ENCODE data around the gene SACM1L.
A peak's percentile ranks its signal among the peaks of the same experiment; 100 is the strongest.

The SACM1L gene, protein sequence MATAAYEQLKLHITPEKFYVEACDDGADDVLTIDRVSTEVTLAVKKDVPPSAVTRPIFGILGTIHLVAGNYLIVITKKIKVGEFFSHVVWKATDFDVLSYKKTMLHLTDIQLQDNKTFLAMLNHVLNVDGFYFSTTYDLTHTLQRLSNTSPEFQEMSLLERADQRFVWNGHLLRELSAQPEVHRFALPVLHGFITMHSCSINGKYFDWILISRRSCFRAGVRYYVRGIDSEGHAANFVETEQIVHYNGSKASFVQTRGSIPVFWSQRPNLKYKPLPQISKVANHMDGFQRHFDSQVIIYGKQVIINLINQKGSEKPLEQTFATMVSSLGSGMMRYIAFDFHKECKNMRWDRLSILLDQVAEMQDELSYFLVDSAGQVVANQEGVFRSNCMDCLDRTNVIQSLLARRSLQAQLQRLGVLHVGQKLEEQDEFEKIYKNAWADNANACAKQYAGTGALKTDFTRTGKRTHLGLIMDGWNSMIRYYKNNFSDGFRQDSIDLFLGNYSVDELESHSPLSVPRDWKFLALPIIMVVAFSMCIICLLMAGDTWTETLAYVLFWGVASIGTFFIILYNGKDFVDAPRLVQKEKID

DNA sequence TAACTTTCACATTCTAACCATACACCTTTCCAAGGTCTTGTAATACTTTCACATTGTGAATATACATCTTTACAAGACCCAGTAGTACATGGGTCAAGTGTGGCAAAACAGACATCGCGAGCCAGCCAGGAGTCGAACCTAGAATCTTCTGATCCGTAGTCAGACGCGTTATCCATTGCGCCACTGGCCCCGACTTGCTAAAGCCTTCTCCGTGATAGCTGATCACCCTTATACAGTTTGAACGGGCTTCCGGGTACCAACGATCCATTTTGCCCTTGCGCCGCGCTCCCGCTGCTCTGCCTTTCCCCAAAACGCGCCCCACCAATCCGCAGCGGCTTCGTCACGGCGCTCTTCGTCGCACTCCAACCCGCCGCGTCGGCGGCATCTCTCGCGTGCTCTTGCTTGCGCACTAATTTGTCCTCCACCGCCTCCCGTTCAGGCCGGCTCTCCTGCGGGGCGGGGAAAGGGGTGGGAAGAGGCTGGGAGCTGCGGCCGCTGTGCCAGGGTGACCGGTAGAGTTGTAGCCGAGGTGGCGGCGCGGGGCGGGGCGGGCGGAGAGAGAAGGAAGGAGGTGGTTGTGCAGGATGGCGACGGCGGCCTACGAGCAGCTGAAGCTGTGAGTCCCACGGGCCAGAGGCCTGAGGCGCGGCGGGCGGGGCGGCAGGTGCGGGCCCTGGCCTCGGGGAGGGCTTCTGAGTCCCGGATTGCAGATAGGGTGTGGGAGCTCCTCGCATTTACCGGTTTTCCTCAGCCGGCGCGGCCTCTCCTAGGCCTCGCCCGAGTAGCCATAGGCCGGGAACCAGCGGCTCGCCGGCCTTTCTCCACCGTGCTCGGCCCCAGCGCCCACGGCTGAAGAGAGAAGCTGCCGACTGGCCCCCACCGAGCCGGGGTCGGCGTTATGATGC lies at the start of gene SACM1L:
Gene SACM1L, plus strand, starts transcription at position 515 of the 905 bp plus-strand sequence. Its CDS starts 70 bp downstream, at position 585.
- peak; percentile 97 for DNase-seq (ENCODE audit: low read depth)

DNA sequence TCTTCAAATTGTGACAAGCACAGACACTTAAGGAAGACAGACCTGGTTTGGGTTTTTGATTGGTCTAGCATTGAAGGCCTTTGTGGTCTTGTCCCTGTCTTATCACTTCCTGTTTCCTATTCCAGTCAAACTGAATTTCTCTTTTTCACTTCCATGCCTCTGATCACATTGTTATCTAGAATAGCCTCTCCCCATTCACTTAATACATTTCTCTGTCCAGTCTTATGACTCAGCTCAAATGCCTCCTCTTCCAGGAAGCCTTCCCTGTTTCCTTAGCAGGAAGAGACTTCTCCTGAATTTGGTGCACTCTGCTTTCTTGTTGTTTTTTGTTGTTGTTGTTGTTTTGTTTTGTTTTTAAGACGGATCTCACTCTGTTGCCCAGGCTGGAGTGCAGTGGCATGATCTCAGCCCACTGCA lies 49.1 kb upstream of the SACM1L start:
- no peak for DNase-seq (ENCODE audit: low read depth)

DNA sequence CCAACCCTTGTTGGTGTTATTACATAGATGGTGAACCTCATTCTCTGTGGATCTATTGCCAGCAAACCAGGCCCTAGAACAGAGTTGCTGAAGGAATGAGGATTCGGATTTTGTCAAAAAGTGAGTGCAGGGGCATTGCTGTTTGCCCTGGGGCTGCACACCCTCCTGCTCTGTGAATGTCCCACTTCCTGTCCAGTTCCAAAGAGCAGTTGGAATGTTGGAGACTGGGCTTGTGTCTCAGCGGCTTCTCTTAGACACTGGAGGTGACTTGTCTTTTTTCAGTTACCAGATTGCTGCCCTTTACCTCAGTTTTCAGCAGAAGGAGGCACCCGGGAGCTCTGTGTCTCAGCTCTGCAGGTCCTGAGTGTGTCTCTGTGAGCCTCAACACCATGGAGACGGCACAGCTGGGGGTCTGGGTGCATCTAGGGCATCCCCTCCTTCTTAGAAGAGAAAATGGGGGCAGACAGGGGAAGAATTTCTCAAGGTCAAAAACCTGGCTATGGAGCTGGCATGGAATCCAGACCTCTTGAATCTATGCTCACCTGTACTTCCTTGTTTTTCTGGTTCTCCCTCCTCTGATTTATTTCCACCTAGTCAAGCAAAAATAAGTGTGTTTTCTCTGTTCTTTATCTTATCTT lies 48.4 kb upstream of the SACM1L start:
- no peak for DNase-seq (ENCODE audit: low read depth)

DNA sequence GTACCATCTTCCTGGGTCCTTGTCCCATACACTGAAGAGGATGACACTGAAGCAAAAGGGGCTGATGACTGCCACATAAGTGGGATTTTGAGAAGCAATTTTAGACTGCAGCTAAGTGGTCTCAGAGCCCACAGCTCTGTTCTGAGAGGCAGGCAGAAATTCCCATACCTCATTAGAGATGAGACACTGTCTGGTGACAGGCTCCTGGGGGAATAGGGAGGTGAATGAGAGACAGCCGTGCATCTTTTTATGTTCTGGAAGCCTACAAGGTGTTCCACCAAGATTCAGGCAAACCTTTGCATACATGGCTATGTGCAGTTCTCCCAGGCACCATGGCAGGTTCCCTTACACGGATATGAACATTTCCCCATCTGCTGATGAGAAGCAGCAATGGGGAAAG lies 47.4 kb upstream of the SACM1L start:
- no peak for DNase-seq (ENCODE audit: low read depth)

DNA sequence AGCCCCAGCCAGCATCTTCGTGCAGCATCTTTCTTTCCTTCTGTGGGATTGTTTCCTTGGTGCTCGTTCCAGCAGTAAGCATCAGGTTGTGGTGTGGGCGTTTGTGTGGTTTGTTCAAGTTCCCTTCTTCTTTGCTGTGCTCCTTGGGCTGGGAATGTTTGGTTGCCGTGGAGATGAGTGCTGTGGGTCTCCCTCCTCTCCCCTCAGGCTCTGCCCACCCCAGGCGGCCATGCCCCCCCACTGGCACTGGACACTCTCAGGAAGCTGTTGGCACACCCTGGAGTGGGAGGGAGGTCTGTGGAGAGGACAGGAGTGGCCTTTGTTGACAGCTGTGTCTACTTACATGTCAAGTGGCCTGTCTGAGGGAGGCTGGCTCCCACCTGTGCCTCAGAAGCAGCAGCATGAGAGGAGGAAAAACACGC lies 46.5 kb upstream of the SACM1L start:
- DNase-seq (ENCODE audit: low read depth), result peak; percentile 40

DNA sequence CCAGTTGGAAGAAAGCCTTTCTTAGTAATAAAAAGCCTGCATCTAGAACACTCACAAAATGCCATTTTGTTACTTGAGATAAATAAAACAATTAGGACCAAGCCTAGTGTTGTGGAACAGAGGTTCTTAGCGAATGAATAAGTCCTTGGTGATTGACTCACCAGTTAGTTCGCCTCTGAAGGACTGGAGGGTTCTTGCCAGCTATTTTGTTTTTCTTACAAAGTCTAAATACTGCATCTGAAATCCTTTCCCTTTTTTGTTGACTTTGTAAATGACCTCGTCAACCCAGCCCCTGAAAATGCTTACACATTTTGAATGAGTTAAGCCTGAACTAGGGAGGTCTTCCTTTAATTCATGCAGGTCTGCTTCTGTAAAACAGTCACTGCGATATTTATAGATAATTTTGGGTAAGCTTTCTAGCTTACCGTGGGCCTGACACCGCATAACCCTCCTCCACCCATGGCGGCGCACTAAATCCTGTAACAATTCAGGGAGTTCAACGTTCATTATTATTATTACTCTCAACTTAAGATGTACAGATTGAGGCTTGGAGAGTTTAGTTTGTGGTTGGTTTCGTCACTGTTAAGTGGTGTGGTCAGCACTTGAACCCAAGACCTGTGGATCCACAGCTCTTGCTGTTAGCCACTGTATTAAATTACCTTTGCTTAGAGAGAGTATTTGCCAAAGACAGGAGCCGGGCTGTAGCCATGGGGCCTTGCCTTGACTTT lies 45.0 kb upstream of the SACM1L start:
- DNase-seq (ENCODE audit: low read depth), result peak; percentile 68

DNA sequence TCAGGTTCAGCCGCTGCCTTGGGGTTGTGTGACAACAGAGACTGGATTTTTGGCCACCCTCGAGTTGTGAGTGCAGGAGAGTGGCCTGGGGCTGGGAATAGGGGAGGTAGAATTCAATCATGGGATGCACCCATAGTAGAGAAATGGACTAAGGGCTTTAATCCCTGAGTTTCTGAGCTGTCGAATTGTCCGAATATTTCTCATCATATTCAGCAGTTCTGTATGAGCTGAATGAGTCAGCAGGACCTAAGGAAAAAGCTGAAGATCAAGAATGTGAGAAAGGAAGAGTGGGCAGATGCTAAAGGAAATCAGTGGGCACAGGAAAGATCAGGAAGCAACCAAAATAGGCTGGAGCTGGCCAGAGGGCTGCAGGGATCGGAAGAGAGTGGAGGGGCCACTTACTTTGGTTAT lies 44.4 kb upstream of the SACM1L start:
- DNase-seq (ENCODE audit: low read depth), result peak; percentile 60

DNA sequence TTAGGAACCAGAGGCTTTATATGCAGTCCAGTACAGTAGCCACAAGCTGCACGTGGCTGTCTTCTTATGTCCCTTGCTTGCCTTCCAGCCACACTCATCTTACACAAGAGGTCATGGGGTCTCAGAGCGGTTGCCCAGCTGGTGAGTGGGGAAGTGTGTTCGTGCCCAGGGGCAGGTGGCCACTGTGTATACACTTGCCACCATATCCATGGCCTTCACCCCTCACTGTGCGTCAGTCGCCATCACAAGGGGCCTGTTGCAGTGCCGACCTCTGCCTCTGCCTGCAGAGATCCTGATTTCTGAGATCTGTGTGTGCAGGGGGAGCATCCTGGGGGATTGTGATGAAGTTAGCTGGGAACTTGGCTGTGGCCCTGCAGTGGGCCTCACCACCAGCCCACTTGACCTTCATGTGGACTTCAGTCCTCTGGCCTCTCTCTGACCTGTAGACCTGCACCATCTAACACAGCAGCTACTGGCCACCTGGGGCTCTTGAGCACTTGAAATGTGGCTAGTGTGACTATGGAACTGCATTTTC lies 43.1 kb upstream of the SACM1L start:
- no peak for DNase-seq (ENCODE audit: low read depth)

DNA sequence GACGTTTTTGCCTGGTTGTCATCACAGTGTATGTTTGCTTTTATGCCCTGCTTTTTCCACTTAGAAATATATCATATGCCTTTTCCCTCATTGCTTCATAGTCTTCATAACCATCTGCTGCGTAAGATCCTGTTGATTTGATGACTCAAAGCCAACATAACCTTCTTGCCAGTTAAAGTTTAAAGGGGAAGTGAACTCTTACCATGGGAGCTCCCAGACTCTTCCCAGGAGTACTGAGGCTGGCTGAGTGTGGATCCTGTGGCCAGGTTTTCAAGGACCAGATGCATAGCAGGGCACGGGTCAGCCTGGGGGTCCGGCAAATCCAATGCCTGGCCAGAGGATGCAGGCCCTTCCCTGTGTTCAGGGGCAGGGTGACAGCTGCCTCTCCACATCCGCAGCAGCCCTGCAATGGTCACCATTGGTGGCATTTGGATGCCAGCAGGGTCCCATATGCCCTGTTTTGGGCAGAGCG lies 42.0 kb upstream of the SACM1L start:
- peak; percentile 84 for DNase-seq (ENCODE audit: low read depth)

DNA sequence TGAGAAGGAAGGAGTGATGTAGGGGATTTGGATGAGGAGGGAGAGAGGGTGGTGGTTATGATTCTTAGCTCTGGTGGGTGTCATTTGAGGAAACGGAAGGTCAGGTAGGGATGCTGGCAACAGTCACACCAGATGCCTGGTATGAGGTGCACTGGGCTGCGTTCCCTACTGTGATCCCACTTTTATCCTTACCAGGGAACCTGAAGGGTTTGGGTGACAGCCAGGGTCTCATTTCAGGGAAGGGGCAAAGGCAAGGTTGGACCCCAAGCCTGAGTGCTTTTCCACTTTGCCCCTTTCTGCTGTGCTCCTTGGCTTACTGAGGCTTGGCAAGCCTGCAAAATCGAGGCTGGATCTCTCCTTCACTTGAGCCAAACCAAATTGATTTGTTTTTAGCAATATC lies 36.0 kb upstream of the SACM1L start:
- DNase-seq (ENCODE audit: low read depth), result no peak

DNA sequence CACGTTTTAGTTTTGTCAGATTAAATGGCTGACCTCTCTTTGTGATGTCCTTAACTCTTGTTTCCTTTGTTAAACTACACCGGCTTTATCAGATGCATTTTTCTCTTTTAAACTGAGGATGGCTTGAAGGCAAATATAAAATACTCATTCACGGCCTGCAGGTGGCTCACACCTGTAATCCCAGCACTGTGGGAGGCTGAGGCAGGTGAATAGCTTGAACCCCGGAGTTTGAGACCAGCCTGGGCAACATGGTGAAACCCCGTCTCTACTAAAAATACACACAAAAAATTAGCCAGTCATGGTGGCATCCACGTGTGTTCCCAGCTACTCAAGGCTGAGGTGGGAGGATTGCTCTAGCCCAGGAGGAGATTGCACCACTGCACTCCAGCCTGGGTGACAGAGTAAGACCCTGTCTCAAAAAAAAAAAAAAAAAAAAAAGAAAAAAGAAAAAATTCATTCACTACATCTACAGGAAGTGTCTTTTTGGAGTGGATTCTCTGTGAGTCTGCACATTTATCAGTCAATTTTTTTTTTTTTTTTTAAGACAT lies 34.7 kb upstream of the SACM1L start:
- DNase-seq (ENCODE audit: low read depth), result no peak

DNA sequence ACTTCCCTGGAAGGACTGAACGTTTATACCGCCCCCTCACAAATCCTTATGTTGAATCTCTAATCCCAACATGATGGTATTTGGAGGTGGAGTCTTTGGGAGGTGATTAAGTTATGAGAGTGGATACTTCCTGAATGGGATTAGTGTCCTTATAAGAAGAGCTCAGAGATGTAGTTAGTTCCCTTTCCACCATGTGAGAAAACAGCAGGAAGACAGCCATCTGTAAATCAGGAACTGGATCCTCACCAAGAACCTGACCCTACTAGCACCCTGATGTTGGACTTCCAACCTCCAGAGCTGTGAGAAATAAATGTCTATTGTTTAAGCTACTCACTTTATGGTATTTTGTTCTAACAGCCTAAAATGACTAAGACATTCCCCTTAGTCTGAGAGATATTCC lies 33.3 kb upstream of the SACM1L start:
- no peak for DNase-seq (ENCODE audit: low read depth)

DNA sequence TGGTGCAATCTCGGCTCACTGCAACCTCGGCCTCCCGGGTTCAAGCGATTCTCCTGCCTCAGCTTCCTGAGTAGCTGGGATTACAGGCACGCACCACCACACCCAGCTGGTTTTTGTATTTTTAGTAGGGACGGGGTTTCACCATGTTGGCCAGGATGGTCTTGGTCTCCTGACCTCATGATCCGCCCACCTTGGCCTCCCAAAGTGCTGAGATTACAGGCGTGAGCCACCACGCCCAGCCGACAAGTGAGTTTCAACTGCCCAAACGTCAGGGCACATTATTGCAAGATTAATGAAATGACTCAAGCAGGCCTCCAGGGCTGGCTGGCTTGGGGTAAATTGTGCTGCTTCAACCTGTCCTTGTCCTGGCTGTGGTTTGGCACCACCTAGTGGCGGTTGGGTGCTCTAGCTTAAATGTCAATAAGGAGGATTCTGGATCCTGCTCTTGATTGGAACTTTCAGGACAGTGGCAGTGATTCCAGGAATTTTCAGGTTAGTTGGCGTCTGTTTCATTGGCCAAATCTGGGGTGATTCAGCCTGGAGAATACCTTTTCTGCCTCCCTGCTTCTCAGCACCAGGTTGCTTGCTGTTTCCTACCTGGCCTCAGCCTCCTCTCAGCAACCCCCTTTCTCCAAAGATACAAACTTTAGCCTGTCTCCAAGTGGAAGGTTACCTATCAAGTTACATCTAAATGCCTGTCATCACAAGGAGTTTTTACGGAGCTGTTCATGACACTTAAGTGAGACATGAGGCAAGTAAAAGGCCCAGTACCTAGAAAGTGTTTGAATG lies 32.4 kb upstream of the SACM1L start:
- DNase-seq (ENCODE audit: low read depth), result peak; percentile 95

DNA sequence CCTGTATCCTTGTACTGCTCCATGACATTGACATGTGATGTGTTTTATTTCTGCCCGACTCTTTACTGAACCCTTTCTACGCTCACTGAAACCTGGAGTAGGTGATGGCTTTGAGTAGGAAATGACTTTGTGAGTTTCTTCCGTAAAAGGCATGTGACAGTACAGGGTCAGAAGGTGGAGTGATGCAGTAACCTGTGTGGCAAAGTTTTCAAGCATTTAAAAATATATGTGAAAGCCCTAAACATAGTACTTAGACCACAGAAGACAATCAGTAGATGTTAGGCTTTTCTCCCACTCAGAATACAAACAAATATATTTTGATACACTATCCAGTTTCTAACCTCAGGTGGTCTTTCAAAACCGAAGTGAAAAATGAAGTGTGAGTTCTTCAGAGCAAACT lies 31.3 kb upstream of the SACM1L start:
- DNase-seq (ENCODE audit: low read depth), result no peak

DNA sequence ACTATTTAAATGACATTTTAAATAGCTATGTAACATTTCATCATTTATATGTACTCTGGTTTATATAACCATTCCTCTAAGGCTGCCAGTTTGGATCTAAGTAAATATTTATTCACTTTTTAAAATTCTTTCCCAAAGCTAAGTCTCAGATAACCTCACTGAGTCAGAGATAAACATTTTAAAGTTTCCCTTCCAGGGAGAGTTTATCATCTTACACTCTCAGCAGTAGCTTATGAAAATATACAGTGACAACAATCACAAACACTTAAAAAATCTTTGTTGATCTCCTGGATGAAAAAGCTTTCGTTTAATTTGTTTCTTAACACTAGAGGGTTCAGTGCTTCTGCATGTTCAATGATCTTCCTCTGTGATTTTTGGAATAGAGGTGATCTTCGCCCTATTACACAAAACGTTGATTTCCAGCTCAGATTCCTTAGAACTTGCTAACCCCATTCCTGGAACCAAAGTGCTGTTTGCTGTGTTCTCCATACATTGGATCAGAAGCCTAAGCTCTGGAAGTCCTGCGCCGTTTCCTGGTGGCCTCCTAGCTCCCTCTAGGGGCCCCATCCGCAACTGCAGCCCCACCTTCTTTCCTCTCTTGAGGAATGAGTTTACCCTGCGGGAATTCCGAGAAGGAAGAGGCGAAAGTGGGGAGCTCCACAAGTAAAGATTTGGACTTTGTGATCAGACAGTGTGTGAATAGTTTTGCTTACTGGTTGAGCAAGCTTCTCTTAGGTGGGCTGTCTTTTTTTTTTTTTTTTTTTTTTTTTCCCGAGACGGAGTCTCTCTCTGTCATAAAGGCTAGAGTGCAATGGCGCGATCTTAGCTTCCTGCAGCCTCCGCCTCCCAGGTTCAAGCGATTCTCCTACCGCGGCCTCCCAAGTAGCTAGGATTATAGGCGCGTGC lies 29.3 kb upstream of the SACM1L start:
- DNase-seq (ENCODE audit: low read depth), result no peak

DNA sequence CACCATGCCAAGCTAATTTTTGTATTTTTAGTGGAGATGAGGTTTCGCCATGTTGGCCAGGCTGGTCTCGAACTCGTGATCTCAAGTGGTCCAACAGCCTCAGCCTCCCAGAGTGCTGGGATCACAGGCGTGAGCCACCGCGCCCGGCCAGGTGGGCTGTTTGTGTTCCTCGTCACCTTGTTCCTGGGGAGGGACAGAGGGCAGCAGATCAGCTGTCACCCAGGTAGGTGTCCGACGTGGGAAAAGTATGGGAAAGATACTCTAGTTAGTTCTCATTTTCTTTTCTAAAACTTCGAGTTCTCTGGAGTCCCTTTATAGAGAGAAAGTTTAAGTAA lies 28.7 kb upstream of the SACM1L start:
- DNase-seq (ENCODE audit: low read depth), result no peak

DNA sequence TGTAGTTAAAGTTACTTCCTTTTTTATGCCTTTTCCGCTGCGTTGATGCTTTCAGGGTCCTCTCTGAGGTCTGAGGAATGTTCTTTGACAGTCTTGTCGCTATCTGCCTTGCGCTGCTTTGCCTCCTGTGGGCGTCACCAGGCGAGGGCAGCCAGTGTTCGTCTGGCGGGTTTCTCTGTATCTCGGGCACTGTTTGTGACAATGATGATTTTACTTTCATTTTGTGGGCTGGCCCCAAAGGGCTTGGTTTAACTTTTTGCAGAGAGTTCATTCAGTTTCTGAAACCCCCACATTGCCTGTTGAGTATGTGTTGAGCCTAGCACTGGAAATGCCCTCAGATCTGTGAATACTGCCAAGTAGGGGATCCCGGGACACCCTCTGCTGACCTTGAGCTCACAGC lies 24.6 kb upstream of the SACM1L start:
- DNase-seq (ENCODE audit: low read depth), result no peak

DNA sequence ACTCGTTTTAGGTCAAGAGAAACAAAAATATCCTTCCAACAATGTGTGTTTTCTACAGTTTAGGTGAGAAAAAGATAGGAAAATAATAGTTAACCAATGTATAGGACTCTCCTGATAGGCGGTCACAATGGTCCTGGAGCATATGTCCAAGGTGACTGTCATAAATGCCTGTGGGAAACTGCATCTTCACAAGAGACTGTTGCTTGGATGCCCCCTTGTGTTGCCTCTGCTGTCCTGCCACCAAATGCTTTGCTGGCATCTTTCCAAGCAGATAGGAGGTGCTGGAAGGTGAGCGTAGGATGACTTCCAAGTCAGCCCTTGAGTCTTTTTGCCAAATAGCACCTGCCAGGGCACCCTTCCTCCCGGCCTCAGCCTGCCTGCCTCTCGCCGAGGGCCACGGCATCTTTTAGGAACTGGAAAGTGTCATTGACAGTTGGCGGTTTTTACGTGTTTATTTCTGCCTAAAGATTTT lies 24.1 kb upstream of the SACM1L start:
- no peak for DNase-seq (ENCODE audit: low read depth)
